HG03139 (cell line): Measurements from ENCODE around the gene ENPP7.

Experiments used
- ATAC-seq: cut with Tn5 transposase; IDR thresholded peaks from one replicate; pipeline ENCODE4 v1.9.1; 2021; ENCODE audit not compliant: unreplicated experiment

Gene ENPP7

DNA sequence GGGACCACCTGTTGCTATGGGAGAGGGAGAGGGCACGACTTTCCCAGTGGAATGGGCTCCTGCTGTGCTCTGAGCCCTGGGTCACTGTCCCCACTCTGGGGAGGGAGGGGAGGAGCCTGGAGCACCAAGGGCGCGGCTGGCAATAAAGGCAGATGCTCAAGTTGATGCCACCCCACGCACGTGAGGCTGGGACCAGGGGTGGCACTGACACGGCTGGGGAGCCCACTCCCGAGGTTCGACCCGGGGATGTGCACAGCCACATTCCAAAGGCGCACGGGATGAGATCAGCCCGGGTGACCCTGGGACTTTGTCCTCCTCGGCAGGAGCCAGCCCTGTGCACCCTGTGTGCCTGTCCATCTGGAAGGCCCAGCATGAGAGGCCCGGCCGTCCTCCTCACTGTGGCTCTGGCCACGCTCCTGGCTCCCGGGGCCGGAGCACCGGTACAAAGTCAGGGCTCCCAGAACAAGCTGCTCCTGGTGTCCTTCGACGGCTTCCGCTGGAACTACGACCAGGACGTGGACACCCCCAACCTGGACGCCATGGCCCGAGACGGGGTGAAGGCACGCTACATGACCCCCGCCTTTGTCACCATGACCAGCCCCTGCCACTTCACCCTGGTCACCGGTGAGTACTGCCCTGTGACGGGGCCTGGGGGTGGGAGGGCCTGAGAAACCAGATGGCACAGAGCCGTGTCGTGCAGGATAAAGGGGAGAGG lies at the start of gene ENPP7:
Gene ENPP7 (plus strand): TSS at position 175 of the 715 bp plus-strand sequence. CDS start 197 bp downstream, at position 372.
- ATAC-seq = no peak

DNA sequence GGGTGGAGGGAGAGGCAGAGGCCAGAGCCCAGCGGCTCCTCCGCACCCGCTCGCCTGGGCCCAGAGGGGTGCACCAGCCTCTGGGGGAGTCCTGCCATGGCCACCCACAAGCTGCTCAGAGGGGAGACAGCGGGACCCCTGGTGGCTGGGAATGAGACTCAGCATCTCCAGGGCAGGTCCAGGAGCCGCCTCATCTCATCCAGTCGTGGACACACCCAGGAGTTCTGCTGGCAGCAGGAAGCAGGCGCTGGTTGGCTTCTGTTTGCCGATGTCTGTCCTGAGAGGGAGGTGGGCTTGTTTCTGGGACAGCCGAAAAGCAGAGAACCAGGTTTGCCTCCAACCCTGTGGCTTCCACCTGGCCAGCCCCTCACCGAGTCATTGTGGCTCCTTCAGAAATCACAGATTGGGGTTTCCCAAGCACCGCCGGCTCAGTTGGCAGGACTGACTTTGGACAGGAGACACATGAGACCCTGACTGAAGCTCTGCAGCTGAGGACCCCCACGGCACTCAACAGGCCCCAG lies 49.6 kb upstream of the ENPP7 start:
- ATAC-seq = no peak

- ATAC-seq = no peak
These were observed 49.0 kb upstream of the ENPP7 start for GRCh38 chr17:79681628-79682261.

DNA sequence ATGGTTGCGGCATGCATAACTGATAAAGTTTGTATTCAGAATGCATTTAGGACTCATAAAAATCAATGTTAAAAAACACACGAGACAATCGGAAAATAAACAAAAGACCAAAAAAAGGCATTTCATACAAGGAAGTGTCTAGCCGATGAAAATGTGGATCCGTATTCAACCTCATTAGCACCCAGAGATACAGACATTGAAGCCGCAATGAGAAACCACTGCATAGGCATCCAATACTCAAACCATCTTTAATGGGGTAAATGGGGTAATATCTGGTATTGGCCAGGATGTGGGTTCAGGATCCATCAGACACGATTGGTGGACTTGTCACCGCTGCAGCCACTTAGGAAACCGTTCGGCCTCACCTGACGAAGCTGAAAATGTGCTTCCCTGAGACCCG lies 47.4 kb upstream of the ENPP7 start:
- no peak for ATAC-seq

DNA sequence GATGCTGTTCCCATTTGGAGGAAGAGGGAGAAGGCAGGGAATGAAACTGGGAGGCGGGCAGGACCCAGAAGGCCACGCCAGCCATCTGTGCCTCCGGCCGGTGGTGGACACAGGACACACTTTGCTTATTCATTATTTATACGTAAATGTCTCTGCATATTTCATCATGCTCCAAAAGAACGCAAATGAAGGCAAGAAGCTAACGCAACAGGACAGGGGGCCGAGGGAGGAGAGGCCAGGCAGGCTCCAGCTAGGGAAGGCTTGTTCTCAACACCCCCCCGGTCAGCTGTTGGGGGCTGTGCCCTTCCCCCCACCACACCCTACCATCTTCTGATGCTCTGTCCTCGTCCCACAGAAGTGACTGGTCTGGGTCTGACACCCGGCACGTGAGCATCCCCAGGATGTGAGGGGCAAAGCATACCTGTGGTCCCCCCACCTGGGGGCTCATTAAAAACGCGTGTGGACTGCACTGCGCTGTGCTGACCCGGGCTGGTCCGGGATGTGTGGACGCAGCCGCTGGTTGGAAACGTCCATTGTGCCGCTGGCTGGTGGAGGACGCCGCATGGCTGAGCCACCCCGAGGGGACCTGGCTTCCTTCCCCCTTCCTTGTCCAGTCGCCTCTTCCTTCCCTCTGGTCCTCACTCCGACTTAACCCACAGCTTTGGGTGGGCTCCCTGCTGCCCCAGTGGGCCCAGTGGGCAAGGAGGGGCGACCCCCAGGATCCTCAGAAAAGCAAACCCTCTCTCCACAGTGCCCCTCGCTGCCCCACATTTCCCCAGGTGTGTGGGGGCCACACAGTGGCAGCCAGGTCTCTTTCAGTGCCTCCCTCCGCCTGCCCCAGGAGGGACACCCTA lies 46.4 kb upstream of the ENPP7 start:
- no peak for ATAC-seq

- no peak for ATAC-seq
These were observed 45.6 kb upstream of the ENPP7 start for GRCh38 chr17:79685121-79685520.

- no peak for ATAC-seq
These were observed 44.3 kb upstream of the ENPP7 start for GRCh38 chr17:79686476-79686875.

GRCh38 chr17:79690466-79690865 lies 40.3 kb upstream of the ENPP7 start:
- no peak for ATAC-seq

DNA sequence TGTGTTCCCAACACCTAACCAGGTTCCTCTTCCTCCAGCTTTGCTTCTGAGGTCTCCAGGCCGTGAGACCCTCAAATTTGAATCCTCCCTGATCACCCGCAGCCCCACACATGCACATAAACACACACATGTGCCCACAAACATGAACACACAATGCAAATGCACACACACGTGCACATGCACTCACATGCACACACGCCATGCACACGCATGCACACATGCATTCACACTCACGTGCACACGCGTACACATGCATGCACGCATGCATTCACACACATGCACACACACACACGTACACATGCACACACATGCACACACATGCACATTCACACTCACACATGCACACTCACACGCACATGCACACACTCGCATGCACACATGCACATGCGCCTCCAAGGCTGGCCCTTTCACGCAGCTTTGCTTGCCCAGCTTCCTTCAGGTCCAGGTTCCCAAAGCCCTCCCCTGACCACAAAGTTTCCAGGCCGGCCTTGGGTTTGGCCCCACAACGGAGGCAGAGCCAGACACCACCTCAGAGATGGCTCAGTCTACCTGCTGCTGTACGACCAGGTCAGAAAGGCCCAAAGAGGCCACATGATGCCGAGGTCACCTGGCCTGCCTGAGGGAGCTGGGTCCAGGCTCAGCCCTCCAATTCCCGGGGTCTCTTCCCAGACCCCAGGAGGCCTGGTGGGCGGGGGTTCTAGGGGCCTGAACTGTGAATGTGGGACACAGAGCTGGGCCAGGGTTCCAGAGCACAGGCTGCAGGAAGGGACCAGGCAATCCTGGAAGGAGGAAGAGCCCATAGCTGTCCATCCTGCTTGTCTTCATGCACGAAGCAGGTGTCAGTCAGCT lies 39.5 kb upstream of the ENPP7 start:
- no peak for ATAC-seq

- ATAC-seq = no peak
These were observed 38.8 kb upstream of the ENPP7 start for GRCh38 chr17:79691931-79692330.

DNA sequence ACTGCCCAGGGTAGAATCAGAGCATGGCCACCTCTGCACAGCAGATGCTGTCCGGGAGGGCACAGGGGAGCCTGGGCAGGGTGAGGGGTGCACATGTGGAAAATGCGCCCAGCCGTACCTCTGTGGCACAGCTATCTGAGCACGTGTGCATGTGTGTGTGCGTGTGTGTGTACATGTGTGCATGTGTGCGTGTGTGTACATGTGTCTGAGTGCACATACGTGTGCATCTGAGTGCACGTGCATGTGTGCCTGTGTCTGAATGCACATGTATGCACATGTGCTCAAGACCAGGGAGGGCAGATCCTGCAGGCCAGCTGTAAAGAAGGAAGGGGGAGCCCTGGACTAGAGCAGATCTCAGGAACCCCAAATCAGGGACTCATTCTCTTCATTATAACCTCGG lies 37.3 kb upstream of the ENPP7 start:
- ATAC-seq = no peak

DNA sequence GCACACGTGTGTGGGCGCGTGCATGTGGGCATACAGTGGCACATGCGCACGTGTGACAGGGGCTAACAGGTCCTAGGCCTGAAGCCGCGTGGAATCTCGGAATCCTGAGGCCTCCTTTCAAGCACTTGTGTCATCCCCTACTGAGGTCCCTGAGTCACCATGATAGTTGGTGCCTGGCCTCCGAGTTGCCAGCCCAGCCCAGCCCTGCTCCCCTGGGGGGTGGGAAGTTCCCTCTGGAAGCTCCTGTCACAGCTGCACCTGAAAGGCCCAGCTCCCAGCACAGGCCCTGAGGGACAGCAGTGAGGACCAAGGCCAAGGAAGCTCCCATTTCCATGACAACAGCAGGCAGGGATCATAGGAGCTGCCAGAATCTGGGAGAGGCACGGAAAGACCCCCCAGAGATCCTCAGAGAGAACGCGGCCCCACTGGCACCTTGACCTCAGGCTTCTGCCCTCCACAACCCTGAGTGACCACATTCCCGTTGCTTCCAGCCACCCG lies 35.4 kb upstream of the ENPP7 start:
- no peak for ATAC-seq

DNA sequence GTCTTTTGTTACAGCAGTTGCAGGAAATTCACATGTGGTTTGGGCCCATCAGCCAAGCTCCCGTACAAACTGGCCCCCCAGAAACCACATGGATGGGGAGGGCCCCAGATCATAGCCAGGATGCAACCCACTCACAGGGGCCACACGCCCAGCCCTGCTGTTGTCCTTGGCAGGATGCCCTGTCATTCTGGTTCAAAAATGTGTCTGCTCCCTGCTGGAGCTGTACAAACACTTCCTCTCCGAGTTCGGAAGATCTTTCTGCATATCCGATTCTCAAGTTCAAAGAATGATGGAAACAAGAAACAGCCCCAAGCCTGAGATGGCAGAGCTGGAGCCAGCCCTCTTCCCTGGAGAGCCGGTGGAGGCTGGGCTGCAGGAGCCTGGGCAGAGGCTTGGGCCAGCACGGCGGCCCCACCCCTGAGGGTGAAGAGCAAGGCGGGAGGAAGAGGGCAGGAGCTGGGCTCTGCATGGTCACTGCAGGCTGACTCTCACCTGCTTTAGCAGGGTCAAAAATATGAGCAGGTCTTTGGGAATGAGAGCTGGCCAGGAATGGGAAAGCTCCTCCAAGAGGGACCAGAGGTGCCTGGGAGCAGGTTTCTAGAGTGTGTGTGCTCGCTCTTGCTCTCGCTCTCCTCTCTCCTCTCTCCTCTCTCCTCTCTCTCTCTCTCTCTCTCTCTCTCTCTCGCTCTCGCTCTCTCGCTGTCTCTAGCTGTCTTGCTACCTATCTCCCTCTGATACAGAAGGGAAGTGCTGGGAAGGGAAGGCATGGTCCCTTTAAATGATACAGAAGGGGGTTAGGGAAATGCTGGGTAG lies 34.7 kb upstream of the ENPP7 start:
- no peak for ATAC-seq

DNA sequence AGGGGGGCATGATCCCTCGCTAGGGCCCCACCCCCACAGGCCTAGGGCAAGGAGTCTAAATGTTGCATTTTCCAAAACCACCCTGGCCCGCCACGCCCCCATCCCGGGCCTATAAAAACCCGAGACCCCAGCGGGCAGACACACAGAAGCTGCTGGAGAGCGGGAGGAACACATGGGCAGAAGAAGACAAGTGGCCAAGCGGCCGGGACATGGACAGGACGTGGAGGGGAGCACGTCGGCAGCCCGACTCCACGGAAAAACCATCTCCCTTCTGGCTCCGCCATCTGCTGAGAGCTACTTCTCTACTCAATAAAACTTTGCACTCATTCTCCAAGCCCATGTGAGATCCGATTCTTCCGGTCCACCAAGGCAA lies 34.1 kb upstream of the ENPP7 start:
- no peak for ATAC-seq

DNA sequence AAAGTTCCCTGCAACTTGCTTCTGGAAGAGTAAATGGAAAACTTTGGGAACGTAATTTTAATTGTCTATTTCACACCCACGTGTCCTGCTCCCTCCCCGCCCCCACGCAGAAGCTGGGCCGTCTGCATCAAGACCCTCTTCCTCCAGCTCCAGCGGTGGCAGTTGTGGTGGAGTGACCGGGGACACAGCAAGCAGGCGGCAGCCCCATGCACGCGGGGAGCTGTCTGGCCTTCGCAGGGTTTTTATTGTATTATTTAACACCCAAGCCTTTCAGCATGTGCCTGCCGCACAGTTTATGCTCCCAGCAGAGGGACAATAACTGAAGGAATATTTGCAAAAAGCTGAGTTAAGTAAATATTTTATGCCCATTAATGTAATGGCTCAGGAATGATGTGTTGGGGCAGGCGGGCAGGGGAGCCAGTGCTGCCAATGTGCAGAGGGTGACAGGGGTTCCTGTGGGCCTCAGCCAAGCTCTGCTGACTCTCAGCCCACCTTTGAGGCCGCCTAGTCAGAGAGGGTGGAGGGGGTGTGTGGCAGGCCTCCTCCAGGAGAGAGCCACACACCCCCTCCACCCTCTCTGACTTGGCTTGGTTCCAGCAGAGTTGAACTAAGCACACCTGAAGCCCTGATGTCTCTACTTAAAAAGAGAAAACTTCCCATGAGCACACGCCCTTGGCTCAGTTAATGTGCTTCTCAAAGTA lies 32.4 kb upstream of the ENPP7 start:
- ATAC-seq = no peak

DNA sequence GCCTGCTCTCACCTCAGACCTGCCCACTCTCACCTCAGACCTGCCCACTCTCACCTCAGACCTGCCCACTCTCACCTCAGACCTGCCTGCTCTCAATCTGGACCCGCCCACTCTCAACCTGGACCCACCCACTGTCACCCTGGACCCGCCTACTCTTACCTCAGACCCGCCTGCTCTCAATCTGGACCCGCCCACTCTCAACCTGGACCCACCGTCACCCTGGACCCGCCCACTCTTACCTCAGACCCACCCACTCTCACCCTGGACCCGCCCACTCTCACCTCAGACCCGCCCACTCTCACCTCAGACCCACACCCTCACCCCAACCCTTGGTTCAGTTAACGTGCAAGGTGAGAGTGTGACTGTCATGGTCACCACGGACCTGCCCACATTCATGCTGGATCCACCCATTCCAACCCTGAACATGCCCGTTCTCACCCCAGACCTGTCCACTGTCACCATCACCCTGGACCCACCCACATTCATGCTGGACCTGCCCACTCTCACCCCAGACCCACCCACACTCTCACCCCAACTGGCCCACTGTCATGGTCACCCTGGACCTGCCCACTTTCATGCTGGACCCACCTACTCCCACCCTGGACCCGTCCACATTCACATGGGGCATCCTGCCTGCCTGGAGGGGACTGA lies 31.2 kb upstream of the ENPP7 start:
- no peak for ATAC-seq

DNA sequence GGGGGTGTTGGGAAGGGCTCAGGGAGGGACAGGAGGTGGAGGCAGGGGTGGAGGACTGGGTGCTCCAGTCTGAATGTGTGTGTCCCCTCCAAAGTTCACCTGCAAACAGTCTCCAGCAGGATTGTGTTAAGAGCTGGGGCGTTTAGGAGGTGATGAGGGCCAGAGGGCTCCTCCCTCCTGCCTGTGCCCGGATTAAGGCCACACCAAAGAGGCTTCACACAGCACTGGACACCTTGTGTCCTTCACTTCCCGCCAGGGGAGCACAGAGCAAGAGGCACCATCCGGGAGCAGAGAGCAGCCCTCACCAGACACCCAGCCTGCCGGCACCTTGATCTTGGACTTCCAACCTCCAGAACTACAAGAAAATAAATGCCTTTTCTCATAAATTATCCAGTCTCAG lies 30.2 kb upstream of the ENPP7 start:
- no peak for ATAC-seq

- ATAC-seq = no peak
These were observed 28.7 kb upstream of the ENPP7 start for GRCh38 chr17:79702034-79702433.
